Transverse colon (tissue), 4 donors: ENCODE data around the gene LAMC1.

ENCODE experiments used
- POLR2A ChIP-seq: fragments of 450-650 bp; IDR thresholded peaks from one replicate; pipeline ENCODE4 v1.6.1; 2016; ENCODE audit warnings: antibody characterized with exemption, mild to moderate bottlenecking, moderate library complexity
- POLR2AphosphoS5 ChIP-seq, 3 donors: sonication (generic); formaldehyde crosslinking; IDR thresholded peaks; one replicate each; pipeline ENCODE4 v1.6.1; 2016; ENCODE audit warnings: antibody characterized with exemption in 3 of 3
- TF ChIP-seq, protein P1 (sequence below), 5 experiments: fragments of 200-600 bp in 3 of 5; fragments of 450-650 bp in 2 of 5; sonication (generic) in 3 of 5; IDR thresholded peaks; 1 replicate in 2 of 5; 2 replicates in 3 of 5; pipeline ENCODE4 v1.5.1; 2016 to 2017; ENCODE audit warnings: antibody characterized with exemption in 5 of 5, inconsistent platforms in 3 of 5, mild to moderate bottlenecking in 2 of 5, moderate library complexity in 1 of 5

DNA sequence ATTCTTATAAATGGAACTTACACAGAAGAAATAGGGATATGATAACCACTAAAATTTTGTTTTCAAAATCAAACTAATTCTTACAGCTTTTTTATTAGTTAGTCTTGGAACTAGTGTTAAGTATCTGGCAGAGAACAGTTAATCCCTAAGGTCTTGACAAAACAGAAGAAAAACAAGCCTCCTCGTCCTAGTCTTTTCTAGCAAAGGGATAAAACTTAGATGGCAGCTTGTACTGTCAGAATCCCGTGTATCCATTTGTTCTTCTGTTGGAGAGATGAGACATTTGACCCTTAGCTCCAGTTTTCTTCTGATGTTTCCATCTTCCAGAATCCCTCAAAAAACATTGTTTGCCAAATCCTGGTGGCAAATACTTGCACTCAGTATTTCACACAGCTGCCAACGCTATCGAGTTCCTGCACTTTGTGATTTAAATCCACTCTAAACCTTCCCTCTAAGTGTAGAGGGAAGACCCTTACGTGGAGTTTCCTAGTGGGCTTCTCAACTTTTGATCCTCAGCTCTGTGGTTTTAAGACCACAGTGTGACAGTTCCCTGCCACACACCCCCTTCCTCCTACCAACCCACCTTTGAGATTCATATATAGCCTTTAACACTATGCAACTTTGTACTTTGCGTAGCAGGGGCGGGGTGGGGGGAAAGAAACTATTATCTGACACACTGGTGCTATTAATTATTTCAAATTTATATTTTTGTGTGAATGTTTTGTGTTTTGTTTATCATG, 120.5 kb downstream of the LAMC1 start:
- TF ChIP-seq, protein P1, sequence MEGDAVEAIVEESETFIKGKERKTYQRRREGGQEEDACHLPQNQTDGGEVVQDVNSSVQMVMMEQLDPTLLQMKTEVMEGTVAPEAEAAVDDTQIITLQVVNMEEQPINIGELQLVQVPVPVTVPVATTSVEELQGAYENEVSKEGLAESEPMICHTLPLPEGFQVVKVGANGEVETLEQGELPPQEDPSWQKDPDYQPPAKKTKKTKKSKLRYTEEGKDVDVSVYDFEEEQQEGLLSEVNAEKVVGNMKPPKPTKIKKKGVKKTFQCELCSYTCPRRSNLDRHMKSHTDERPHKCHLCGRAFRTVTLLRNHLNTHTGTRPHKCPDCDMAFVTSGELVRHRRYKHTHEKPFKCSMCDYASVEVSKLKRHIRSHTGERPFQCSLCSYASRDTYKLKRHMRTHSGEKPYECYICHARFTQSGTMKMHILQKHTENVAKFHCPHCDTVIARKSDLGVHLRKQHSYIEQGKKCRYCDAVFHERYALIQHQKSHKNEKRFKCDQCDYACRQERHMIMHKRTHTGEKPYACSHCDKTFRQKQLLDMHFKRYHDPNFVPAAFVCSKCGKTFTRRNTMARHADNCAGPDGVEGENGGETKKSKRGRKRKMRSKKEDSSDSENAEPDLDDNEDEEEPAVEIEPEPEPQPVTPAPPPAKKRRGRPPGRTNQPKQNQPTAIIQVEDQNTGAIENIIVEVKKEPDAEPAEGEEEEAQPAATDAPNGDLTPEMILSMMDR (IDR thresholded peaks at IDR 0.05) = no peak
- TF ChIP-seq POLR2A = no peak
- peak in 2 of 3 donors; percentile 13 to 22 for TF ChIP-seq POLR2AphosphoS5 (IDR thresholded peaks at IDR 0.05)
